Right atrium auricular region (tissue), 2 donors: Measurements from ENCODE around the gene ACAD9. TPM values are rescaled to one million over a fixed set of nuclear protein-coding genes. Genes with fewer than 3 reads are reported as not detected.

Experiments used
- DNase-seq: peaks from one replicate; pipeline ENCODE4 v3.0.0-alpha.2; 2019; ENCODE audit warnings: low spot score
- H3K27ac ChIP-seq, 2 donors: fragments of 200-600 bp; sonication (generic); 1 replicate in 1 of 2; 2 replicates in 1 of 2; pipeline ENCODE4 v1.5.1; 2016 to 2019
- H3K27me3 ChIP-seq, 2 donors: fragments of 200-600 bp; sonication (generic); one replicate each; pipeline versions ENCODE4 v1.5.1 to v1.6.0; 2017 to 2019
- H3K36me3 ChIP-seq: fragments of 200-600 bp; sonication (generic); one replicate; pipeline ENCODE4 v1.5.1; 2016
- H3K4me1 ChIP-seq, 2 donors: fragments of 200-600 bp; sonication (generic); one replicate each; pipeline versions ENCODE4 v1.5.1 to v1.6.0; 2017 to 2019
- H3K4me3 ChIP-seq, 2 donors: fragments of 200-600 bp; sonication (generic); 1 replicate in 1 of 2; 2 replicates in 1 of 2; pipeline ENCODE4 v1.5.1; 2017 to 2019; ENCODE audit warnings: mild to moderate bottlenecking in 1 of 2, moderate library complexity in 1 of 2
- H3K9me3 ChIP-seq, 2 donors: fragments of 200-600 bp; sonication (generic); one replicate each; pipeline ENCODE4 v1.5.1; 2019
- CTCF ChIP-seq, 2 donors: fragments of 200-600 bp; sonication (generic); IDR thresholded peaks; one replicate each; pipeline ENCODE4 v1.5.1; 2019; ENCODE audit warnings: antibody characterized with exemption in 2 of 2
- total RNA-seq, 2 donors: library from RNA; depleted of rRNA; stranded (reverse); fragments of >200 nt; gene quantifications; one replicate each; pipeline ENCODE4 v1.1.0, GENCODE V29; 2016

The ACAD9 gene
- total RNA-seq, 2 donors from 2014 or later = 27.6 to 34.3 TPM

- H3K4me1 ChIP-seq = peaks cover 0 to 18% of the 10 kb centered on the region in 2 donors
- no peaks in the 10 kb centered on the region for H3K9me3 ChIP-seq
- no peak overlapping the region for H3K4me3 ChIP-seq
- no peaks in the 10 kb centered on the region for H3K27me3 ChIP-seq
- no peak for TF ChIP-seq CTCF (IDR thresholded peaks at IDR 0.05)
- H3K36me3 ChIP-seq = no peaks in the 10 kb centered on the region
- no peak overlapping the region for H3K27ac ChIP-seq
- no peak for DNase-seq
Observed at GRCh38 chr3:128848936-128849335, 30.5 kb upstream of the ACAD9 start.

- Histone ChIP-seq H3K36me3 (no peaks in the 10 kb centered on the region), H3K4me1 (peaks cover 0 to 16% of the 10 kb centered on the region in 2 donors), H3K27me3 (no peaks in the 10 kb centered on the region), H3K27ac (no peak overlapping the region), H3K4me3 (no peak overlapping the region), H3K9me3 (peaks cover 0 to 4% of the 10 kb centered on the region in 2 donors)
- TF ChIP-seq CTCF (IDR thresholded peaks at IDR 0.05) = no peak
- DNase-seq = no peak
Observed at GRCh38 chr3:128849911-128850455, 29.4 kb upstream of the ACAD9 start.

GRCh38 chr3:128850544-128850943 lies 28.9 kb upstream of the ACAD9 start:
- H3K4me3 ChIP-seq = no peak overlapping the region
- H3K36me3 ChIP-seq = no peaks in the 10 kb centered on the region
- peaks cover 0 to 10% of the 10 kb centered on the region in 2 donors for H3K4me1 ChIP-seq
- no peak overlapping the region for H3K27ac ChIP-seq
- DNase-seq = no peak
- TF ChIP-seq CTCF (IDR thresholded peaks at IDR 0.05) = no peak
- no peaks in the 10 kb centered on the region for H3K27me3 ChIP-seq
- H3K9me3 ChIP-seq = peaks cover 0 to 6% of the 10 kb centered on the region in 2 donors

GRCh38 chr3:128851601-128852000 lies 27.8 kb upstream of the ACAD9 start:
- no peak for DNase-seq
- no peaks in the 10 kb centered on the region for H3K36me3 ChIP-seq
- H3K4me1 ChIP-seq = no peaks in the 10 kb centered on the region
- no peak for TF ChIP-seq CTCF (IDR thresholded peaks at IDR 0.05)
- no peaks in the 10 kb centered on the region for H3K27me3 ChIP-seq
- no peak overlapping the region for H3K27ac ChIP-seq
- H3K4me3 ChIP-seq = no peak overlapping the region
- peaks cover 0 to 6% of the 10 kb centered on the region in 2 donors for H3K9me3 ChIP-seq

- Histone ChIP-seq H3K9me3 (peaks cover 2 to 14% of the 10 kb centered on the region in 2 donors), H3K36me3 (no peaks in the 10 kb centered on the region), H3K27me3 (no peaks in the 10 kb centered on the region), H3K4me1 (no peaks in the 10 kb centered on the region), H3K27ac (no peak overlapping the region), H3K4me3 (no peak overlapping the region)
- no peak for TF ChIP-seq CTCF (IDR thresholded peaks at IDR 0.05)
- DNase-seq = no peak
Observed at GRCh38 chr3:128853826-128854225, 25.6 kb upstream of the ACAD9 start.

GRCh38 chr3:128854475-128854874 lies 24.9 kb upstream of the ACAD9 start:
- Histone ChIP-seq H3K27ac (no peak overlapping the region), H3K4me1 (no peaks in the 10 kb centered on the region), H3K9me3 (peaks cover 9 to 21% of the 10 kb centered on the region in 2 donors)

More at GRCh38 chr3:128854475-128854874, 24.9 kb upstream of the ACAD9 start:
- Histone ChIP-seq H3K27me3 (no peaks in the 10 kb centered on the region), H3K36me3 (no peaks in the 10 kb centered on the region), H3K4me3 (no peak overlapping the region)
- no peak for DNase-seq
- TF ChIP-seq CTCF (IDR thresholded peaks at IDR 0.05) = no peak
